Stimulated activated CD4-positive, alpha-beta T cell treated with anti-CD3 and anti-CD28 coated beads, Interleukin-12 subunit alpha, Interleukin-12 subunit beta, amount 100 ng/mL, for 4 hours (primary cell): ENCODE measurements around the gene SPO11.

Experiments
- DNase-seq: peaks from one replicate; pipeline ENCODE4 v3.0.0-alpha.2; 2020

Gene SPO11

GRCh38 chr20:57310821-57311514 lies 18.6 kb upstream of the SPO11 start:
- DNase-seq = no peak

- no peak for DNase-seq
Measured at GRCh38 chr20:57312138-57312537, 17.5 kb upstream of the SPO11 start.

GRCh38 chr20:57313230-57313629 lies 16.4 kb upstream of the SPO11 start:
- DNase-seq = no peak

- DNase-seq = no peak
Measured at GRCh38 chr20:57313951-57314350, 15.7 kb upstream of the SPO11 start.

GRCh38 chr20:57315083-57315975 lies 14.3 kb upstream of the SPO11 start:
- no peak for DNase-seq

- DNase-seq = no peak
Measured at GRCh38 chr20:57315976-57316480, 13.6 kb upstream of the SPO11 start.

- no peak for DNase-seq
Measured at GRCh38 chr20:57316795-57317201, 12.8 kb upstream of the SPO11 start.

GRCh38 chr20:57317316-57317788 lies 12.3 kb upstream of the SPO11 start:
- DNase-seq = no peak

- no peak for DNase-seq
Measured at GRCh38 chr20:57317789-57318371, 11.7 kb upstream of the SPO11 start.

- no peak for DNase-seq
Measured at GRCh38 chr20:57319584-57319983, 10.0 kb upstream of the SPO11 start.

GRCh38 chr20:57320358-57320757 lies 9.2 kb upstream of the SPO11 start:
- DNase-seq = no peak

GRCh38 chr20:57321142-57321541 lies 8.5 kb upstream of the SPO11 start:
- no peak for DNase-seq

- DNase-seq = no peak
Measured at GRCh38 chr20:57322476-57322875, 7.1 kb upstream of the SPO11 start.

GRCh38 chr20:57323034-57323433 lies 6.6 kb upstream of the SPO11 start:
- no peak for DNase-seq

- DNase-seq = no peak
Measured at GRCh38 chr20:57325632-57326356, 3.8 kb upstream of the SPO11 start.

- no peak for DNase-seq
Measured at GRCh38 chr20:57326667-57327455, 2.7 kb upstream of the SPO11 start.

- DNase-seq = no peak
Measured at GRCh38 chr20:57327820-57328219, 1.8 kb upstream of the SPO11 start.

GRCh38 chr20:57330998-57331397 lies 1.4 kb downstream of the SPO11 start:
- DNase-seq = no peak

GRCh38 chr20:57332105-57333089 lies 2.8 kb downstream of the SPO11 start:
- no peak for DNase-seq

- no peak for DNase-seq
Measured at GRCh38 chr20:57335392-57335791, 5.8 kb downstream of the SPO11 start.

- DNase-seq = no peak
Measured at GRCh38 chr20:57341663-57342062, 12.1 kb downstream of the SPO11 start.
